Measurements from ENCODE around the gene ANKFY1.
A peak's percentile ranks its signal among the peaks of the same experiment; 100 is the strongest.
"Not testable (repeated sequence)": the region's sequence is repeated elsewhere in the genome, so short reads cannot be mapped to it uniquely, and the experiment has no call there.

The ANKFY1 gene

GRCh38 chr17:4261452-4261851 lies 2.3 kb downstream of the ANKFY1 start:
- DNase-seq: no peak

GRCh38 chr17:4258867-4259266 lies 4.9 kb downstream of the ANKFY1 start:
- DNase-seq: no peak

- peak; percentile 9 for DNase-seq
Measured at GRCh38 chr17:4256952-4257351, 6.8 kb downstream of the ANKFY1 start.

- DNase-seq: not testable (repeated sequence)
Measured at GRCh38 chr17:4255271-4255670, 8.5 kb downstream of the ANKFY1 start.

GRCh38 chr17:4250887-4251286 lies 12.9 kb downstream of the ANKFY1 start:
- no peak for DNase-seq

- peak; percentile 43 for DNase-seq
Measured at GRCh38 chr17:4249452-4250029, 14.2 kb downstream of the ANKFY1 start.

- DNase-seq: no peak
Measured at GRCh38 chr17:4248504-4249277, 15.1 kb downstream of the ANKFY1 start.

- no peak for DNase-seq
Measured at GRCh38 chr17:4247971-4248388, 15.8 kb downstream of the ANKFY1 start.

- DNase-seq: no peak
Measured at GRCh38 chr17:4247361-4247970, 16.3 kb downstream of the ANKFY1 start.

- DNase-seq: no peak
Measured at GRCh38 chr17:4246674-4247073, 17.1 kb downstream of the ANKFY1 start.

GRCh38 chr17:4241535-4241934 lies 22.2 kb downstream of the ANKFY1 start:
- DNase-seq: no peak

GRCh38 chr17:4236456-4236855 lies 27.3 kb downstream of the ANKFY1 start:
- peak; percentile 70 for DNase-seq

- DNase-seq: peak; percentile 84
Measured at GRCh38 chr17:4235372-4236279, 28.2 kb downstream of the ANKFY1 start.

GRCh38 chr17:4234401-4234800 lies 29.4 kb downstream of the ANKFY1 start:
- DNase-seq: peak; percentile 69

- DNase-seq: no peak
Measured at GRCh38 chr17:4233668-4234258, 30.0 kb downstream of the ANKFY1 start.

GRCh38 chr17:4232168-4232813 lies 31.5 kb downstream of the ANKFY1 start:
- peak; percentile 67 for DNase-seq

GRCh38 chr17:4229627-4230541 lies 33.9 kb downstream of the ANKFY1 start:
- DNase-seq: peak; percentile 97

- no peak for DNase-seq
Measured at GRCh38 chr17:4221899-4222659, 41.7 kb downstream of the ANKFY1 start.

GRCh38 chr17:4221163-4221562 lies 42.6 kb downstream of the ANKFY1 start:
- no peak for DNase-seq

GRCh38 chr17:4220655-4221054 lies 43.1 kb downstream of the ANKFY1 start:
- DNase-seq: no peak
